ENCODE measurements around the gene SAA4. TPM values are rescaled to one million over a fixed set of nuclear protein-coding genes. Genes with fewer than 3 reads are reported as not detected.
A peak's percentile ranks its signal among the peaks of the same experiment; 100 is the strongest.

Gene SAA4, protein sequence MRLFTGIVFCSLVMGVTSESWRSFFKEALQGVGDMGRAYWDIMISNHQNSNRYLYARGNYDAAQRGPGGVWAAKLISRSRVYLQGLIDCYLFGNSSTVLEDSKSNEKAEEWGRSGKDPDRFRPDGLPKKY
- not detected in 2 replicates for total RNA-seq

- TF ChIP-seq, protein P1, sequence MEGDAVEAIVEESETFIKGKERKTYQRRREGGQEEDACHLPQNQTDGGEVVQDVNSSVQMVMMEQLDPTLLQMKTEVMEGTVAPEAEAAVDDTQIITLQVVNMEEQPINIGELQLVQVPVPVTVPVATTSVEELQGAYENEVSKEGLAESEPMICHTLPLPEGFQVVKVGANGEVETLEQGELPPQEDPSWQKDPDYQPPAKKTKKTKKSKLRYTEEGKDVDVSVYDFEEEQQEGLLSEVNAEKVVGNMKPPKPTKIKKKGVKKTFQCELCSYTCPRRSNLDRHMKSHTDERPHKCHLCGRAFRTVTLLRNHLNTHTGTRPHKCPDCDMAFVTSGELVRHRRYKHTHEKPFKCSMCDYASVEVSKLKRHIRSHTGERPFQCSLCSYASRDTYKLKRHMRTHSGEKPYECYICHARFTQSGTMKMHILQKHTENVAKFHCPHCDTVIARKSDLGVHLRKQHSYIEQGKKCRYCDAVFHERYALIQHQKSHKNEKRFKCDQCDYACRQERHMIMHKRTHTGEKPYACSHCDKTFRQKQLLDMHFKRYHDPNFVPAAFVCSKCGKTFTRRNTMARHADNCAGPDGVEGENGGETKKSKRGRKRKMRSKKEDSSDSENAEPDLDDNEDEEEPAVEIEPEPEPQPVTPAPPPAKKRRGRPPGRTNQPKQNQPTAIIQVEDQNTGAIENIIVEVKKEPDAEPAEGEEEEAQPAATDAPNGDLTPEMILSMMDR (IDR thresholded peaks at IDR 0.05; ENCODE audit: insufficient read depth, low read depth, low read length), result no peak
- H3K4me3 ChIP-seq (ENCODE audit: low read depth, low read length), result no peak within 1 kb of the TSS
- no peak for DNase-seq (ENCODE audit: low read depth)
These were observed at the start of gene SAA4 for GRCh38 chr11:18236664-18237356. Gene SAA4 (minus strand): TSS chr11:18236802. CDS start chr11:18235926, 876 bp downstream.

DNA sequence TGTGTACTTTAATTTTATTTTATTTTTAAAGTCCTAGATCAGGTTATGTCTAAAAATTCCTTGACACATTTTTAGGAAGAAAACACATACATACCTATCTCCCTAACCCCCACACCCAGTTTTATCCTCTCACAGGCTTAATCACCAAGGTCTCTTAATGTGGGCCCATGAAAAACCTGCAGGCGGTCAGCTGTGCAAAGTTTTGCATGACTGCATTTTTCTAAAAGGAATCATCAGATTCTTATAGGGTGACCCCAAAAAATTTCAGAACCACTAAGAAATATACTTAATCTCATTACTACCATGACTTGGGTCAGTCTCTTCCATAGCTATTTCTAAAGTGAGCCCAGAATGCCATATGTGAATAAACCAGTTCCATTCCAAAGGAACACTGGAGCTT is 49.2 kb upstream of the SAA4 start:
- TF ChIP-seq, protein P1 (IDR thresholded peaks at IDR 0.05; ENCODE audit: insufficient read depth, low read depth, low read length), result no peak
- no peak overlapping the region for H3K4me3 ChIP-seq (ENCODE audit: low read depth, low read length)
- no peak for DNase-seq (ENCODE audit: low read depth)

GRCh38 chr11:18282626-18283025 is 46.0 kb upstream of the SAA4 start:
- H3K4me3 ChIP-seq (ENCODE audit: low read depth, low read length), result no peak overlapping the region
- TF ChIP-seq, protein P1 (IDR thresholded peaks at IDR 0.05; ENCODE audit: insufficient read depth, low read depth, low read length), result no peak
- DNase-seq (ENCODE audit: low read depth), result no peak

DNA sequence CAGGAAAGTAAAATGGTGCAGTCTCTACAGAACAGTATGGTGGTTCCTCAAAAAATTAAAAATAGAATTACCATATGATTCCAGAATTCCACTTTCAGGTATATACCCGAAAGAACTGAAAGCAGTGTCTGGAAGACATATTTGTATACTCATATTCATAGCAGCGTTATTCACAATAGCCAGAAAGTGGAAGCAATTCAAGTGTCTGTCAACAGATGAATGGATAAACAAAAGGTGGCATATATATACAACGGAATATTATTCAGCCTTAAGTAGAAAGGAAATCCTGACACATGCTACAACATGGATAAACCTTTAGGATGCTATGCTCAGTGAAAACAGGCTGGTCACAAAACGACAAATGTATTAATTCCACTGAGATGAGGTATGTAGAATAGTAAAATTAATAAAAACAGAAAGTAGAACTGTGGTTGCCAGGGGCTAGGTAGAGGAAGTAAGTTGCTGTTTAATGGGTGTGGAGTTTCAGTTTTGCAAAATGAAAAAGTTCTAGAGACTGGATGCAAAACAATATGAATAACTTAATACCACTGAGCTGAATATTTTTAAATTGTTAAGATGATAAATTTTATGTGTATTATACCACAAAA is 43.9 kb upstream of the SAA4 start:
- no peak for DNase-seq (ENCODE audit: low read depth)
- TF ChIP-seq, protein P1 (IDR thresholded peaks at IDR 0.05; ENCODE audit: insufficient read depth, low read depth, low read length), result no peak
- no peak overlapping the region for H3K4me3 ChIP-seq (ENCODE audit: low read depth, low read length)

DNA sequence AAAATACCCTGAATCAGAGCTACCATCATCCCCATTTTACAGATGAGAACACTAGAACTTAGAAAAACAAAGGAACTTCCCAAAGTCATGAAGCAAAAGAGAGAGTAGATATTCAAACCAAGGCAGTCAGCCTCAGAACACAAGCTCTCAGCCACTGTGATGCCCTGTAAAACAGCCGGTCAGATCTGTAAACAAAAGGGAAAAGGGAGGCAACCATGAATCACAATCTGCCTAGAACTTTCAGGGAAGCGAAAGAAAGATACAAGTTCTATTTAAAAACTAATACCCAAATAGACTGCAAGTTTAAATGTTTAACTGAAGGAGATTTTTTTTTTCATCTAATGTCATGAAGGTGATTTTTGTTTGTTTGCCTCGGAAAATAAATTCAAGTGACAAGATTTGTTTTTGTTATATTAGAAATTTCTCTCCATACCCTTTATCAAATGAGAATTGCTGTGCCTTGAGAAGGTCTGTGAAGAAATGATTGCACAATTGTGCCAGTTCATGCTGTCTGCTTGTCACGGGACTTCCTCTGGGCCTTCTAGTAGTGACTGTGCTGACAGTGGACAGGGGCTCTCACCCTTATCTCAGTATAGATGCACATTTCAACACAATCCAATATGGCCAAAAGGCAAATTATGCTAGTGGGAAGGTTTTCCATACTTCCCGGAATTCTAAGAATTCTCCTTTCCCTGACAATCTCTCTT is 41.1 kb upstream of the SAA4 start:
- TF ChIP-seq, protein P1 (IDR thresholded peaks at IDR 0.05; ENCODE audit: insufficient read depth, low read depth, low read length), result no peak
- H3K4me3 ChIP-seq (ENCODE audit: low read depth, low read length), result no peak overlapping the region
- DNase-seq (ENCODE audit: low read depth), result peak; percentile 49

- TF ChIP-seq, protein P1 (IDR thresholded peaks at IDR 0.05; ENCODE audit: insufficient read depth, low read depth, low read length), result no peak
- DNase-seq (ENCODE audit: low read depth), result no peak
- H3K4me3 ChIP-seq (ENCODE audit: low read depth, low read length), result no peak overlapping the region
These were observed 34.6 kb upstream of the SAA4 start for GRCh38 chr11:18271206-18271605.

Data from fibroblast of villous mesenchyme (primary cell).